H1 (cell line): Measurements from ENCODE around the gene SYTL2. TPM values are rescaled to one million over a fixed set of nuclear protein-coding genes. Genes with fewer than 3 reads are reported as not detected.

Experiments
- CTCF ChIA-PET: fragments of 300-600 bp; sonication (Branson Sonifier 250); formaldehyde crosslinking; loops from one replicate; lab custom pipeline; 2021; ENCODE audit not compliant: partially characterized antibody; lab: Charles Lee
- POLR2A ChIA-PET: fragments of 300-600 bp; sonication (Branson Sonifier 250); formaldehyde crosslinking; loops from one replicate; lab custom pipeline; 2021; ENCODE audit warnings: inconsistent platforms; ENCODE audit not compliant: partially characterized antibody; lab: Charles Lee
- DNase-seq, 2 experiments: peaks; one replicate each; pipeline versions ENCODE4 v3.0.0 to v3.0.0-alpha.2; 2010 to 2022; ENCODE audit warnings: low spot score in 2 of 2, low read depth in 1 of 2, mixed read lengths in 1 of 2
- FAIRE-seq: peaks from 2 replicates; lab custom pipeline; 2011; peaks lifted over from hg19 to GRCh38; lab: Jason Lieb, UNC
- H2AFZ ChIP-seq: 2 replicates; pipeline ENCODE4 v1.8.1; 2012; ENCODE audit warnings: low read length, inconsistent platforms
- H2AK5ac ChIP-seq: 2 replicates; pipeline ENCODE4 v1.6.1; 2013; ENCODE audit warnings: low read depth, low read length
- H2BK120ac ChIP-seq: replicated peaks from 2 replicates; pipeline ENCODE3; 2013; ENCODE audit warnings: low read depth, low read length, inconsistent platforms
- H2BK12ac ChIP-seq: 2 replicates; pipeline ENCODE4 v1.6.1; 2013; ENCODE audit warnings: low read depth, low read length
- H2BK15ac ChIP-seq: 2 replicates; pipeline ENCODE4 v1.6.1; 2013; ENCODE audit warnings: low read length
- H2BK20ac ChIP-seq: 2 replicates; pipeline ENCODE4 v1.6.1; 2013; ENCODE audit warnings: low read length
- H2BK5ac ChIP-seq: 2 replicates; pipeline ENCODE4 v1.6.1; 2013; ENCODE audit warnings: low read depth, low read length
- H3K14ac ChIP-seq: 2 replicates; pipeline ENCODE4 v1.6.1; 2013; ENCODE audit warnings: inconsistent platforms; ENCODE audit not compliant: insufficient read length
- H3K18ac ChIP-seq: 2 replicates; pipeline ENCODE4 v1.6.1; 2013; ENCODE audit warnings: low read length; ENCODE audit errors: extremely low read depth
- H3K23ac ChIP-seq: 2 replicates; pipeline ENCODE4 v1.6.1; 2013; ENCODE audit warnings: inconsistent platforms; ENCODE audit not compliant: insufficient read length
- H3K23me2 ChIP-seq: 2 replicates; pipeline ENCODE4 v1.6.1; 2013; ENCODE audit warnings: low read depth, low read length
- H3K27ac ChIP-seq: 2 replicates; pipeline ENCODE4 v1.6.1; 2011; ENCODE audit warnings: low read depth, low read length, inconsistent platforms
- H3K27me3 ChIP-seq, 4 experiments: replicated peaks in 1 of 4; 1 replicate in 1 of 4; 2 replicates in 3 of 4; pipeline versions ENCODE4 v1.6.1 to v1.8.1; 2011 to 2013; ENCODE audit warnings: low read length in 3 of 4, mild to moderate bottlenecking in 3 of 4, inconsistent platforms in 2 of 4, mixed read lengths in 2 of 4, moderate library complexity in 1 of 4; ENCODE audit not compliant: control insufficient read depth in 3 of 4, insufficient read depth in 3 of 4; ENCODE audit errors: extremely low read depth in 1 of 4
- H3K36me3 ChIP-seq, 4 experiments: 2 replicates each; pipeline versions ENCODE4 v1.6.1 to v1.8.1; 2011 to 2013; ENCODE audit warnings: mild to moderate bottlenecking in 4 of 4, low read length in 3 of 4, moderate library complexity in 2 of 4, control low read depth in 1 of 4, inconsistent platforms in 1 of 4; ENCODE audit not compliant: insufficient read depth in 4 of 4, control insufficient read depth in 2 of 4
- H3K4ac ChIP-seq: replicated peaks from 2 replicates; pipeline ENCODE3; 2013; ENCODE audit warnings: low read length, low read depth, mixed read lengths, inconsistent platforms; ENCODE audit not compliant: insufficient read length
- H3K4me1 ChIP-seq, 4 experiments: replicated peaks in 1 of 4; 1 replicate in 1 of 4; 2 replicates in 3 of 4; pipeline versions ENCODE4 v1.6.1 to v1.8.1; 2011 to 2013; ENCODE audit warnings: low read length in 3 of 4, inconsistent platforms in 2 of 4, mixed read lengths in 1 of 4; ENCODE audit not compliant: insufficient read depth in 4 of 4, control insufficient read depth in 3 of 4
- H3K4me2 ChIP-seq, 2 experiments: 2 replicates each; pipeline versions ENCODE4 v1.6.1 to v1.8.1; 2011 to 2013; ENCODE audit warnings: low read depth in 2 of 2, low read length in 2 of 2, control low read depth in 1 of 2, inconsistent platforms in 1 of 2, mild to moderate bottlenecking in 1 of 2; ENCODE audit not compliant: insufficient read depth in 1 of 2
- H3K4me3 ChIP-seq, 4 experiments: fragments of 200-600, 300-600 bp in 1 of 4; sonication (generic), shearing (Covaris generic), sonication (Bioruptor Twin) in 1 of 4; 2 replicates each; pipeline versions ENCODE4 v1.5.1 to v1.8.1; 2011 to 2016; ENCODE audit warnings: low read length in 4 of 4, low read depth in 3 of 4, control low read depth in 2 of 4, inconsistent platforms in 2 of 4, mild to moderate bottlenecking in 2 of 4, mixed read lengths in 1 of 4, moderate library complexity in 1 of 4; ENCODE audit not compliant: insufficient read depth in 2 of 4; ENCODE audit errors: extremely low read depth in 1 of 4
- H3K56ac ChIP-seq: replicated peaks from 2 replicates; pipeline ENCODE3; 2013; ENCODE audit warnings: low read depth, mild to moderate bottlenecking, mixed read lengths, low read length, inconsistent platforms; ENCODE audit not compliant: insufficient read length
- H3K79me1 ChIP-seq: 2 replicates; pipeline ENCODE4 v1.6.1; 2013; ENCODE audit warnings: low read depth, low read length, control low read depth
- H3K79me2 ChIP-seq, 2 experiments: 2 replicates each; pipeline versions ENCODE4 v1.6.1 to v1.8.1; 2012 to 2013; ENCODE audit warnings: low read length in 2 of 2, mild to moderate bottlenecking in 2 of 2, inconsistent platforms in 1 of 2; ENCODE audit not compliant: insufficient read depth in 2 of 2, control insufficient read depth in 1 of 2
- H3K9ac ChIP-seq, 4 experiments: replicated peaks in 1 of 4; 1 replicate in 1 of 4; 2 replicates in 3 of 4; pipeline versions ENCODE4 v1.6.1 to v1.8.1; 2011 to 2013; ENCODE audit warnings: low read depth in 3 of 4, low read length in 3 of 4, control low read depth in 2 of 4, mild to moderate bottlenecking in 2 of 4, moderate library complexity in 2 of 4, inconsistent platforms in 1 of 4; ENCODE audit errors: extremely low read depth in 1 of 4
- H3K9me3 ChIP-seq, 2 experiments: 2 replicates each; pipeline versions ENCODE4 v1.6.1 to v1.8.1; 2012 to 2013; ENCODE audit warnings: mild to moderate bottlenecking in 2 of 2, moderate library complexity in 2 of 2, control low read depth in 1 of 2, inconsistent platforms in 1 of 2, low read depth in 1 of 2, low read length in 1 of 2, mixed read lengths in 1 of 2; ENCODE audit not compliant: insufficient read depth in 2 of 2
- H4K20me1 ChIP-seq, 2 experiments: replicated peaks in 1 of 2; 2 replicates each; pipeline versions ENCODE3 to v1.8.1; 2011 to 2013; ENCODE audit warnings: inconsistent platforms in 2 of 2, low read length in 2 of 2, mild to moderate bottlenecking in 1 of 2; ENCODE audit not compliant: insufficient read depth in 2 of 2, control insufficient read depth in 1 of 2
- H4K5ac ChIP-seq: 2 replicates; pipeline ENCODE4 v1.6.1; 2013; ENCODE audit warnings: low read length, low read depth, mixed read lengths, inconsistent platforms; ENCODE audit not compliant: insufficient read length
- H4K8ac ChIP-seq: 2 replicates; pipeline ENCODE4 v1.8.0; 2013; ENCODE audit warnings: mild to moderate bottlenecking, moderate library complexity, low read length, inconsistent platforms; ENCODE audit not compliant: insufficient read depth; ENCODE audit errors: extremely low read depth
- H4K91ac ChIP-seq: replicated peaks from 2 replicates; pipeline ENCODE3; 2013; ENCODE audit warnings: low read length, mixed read lengths, inconsistent platforms; ENCODE audit not compliant: insufficient read length
- CEBPB ChIP-seq: IDR thresholded peaks from 2 replicates; pipeline ENCODE4 v1.6.1; 2012; ENCODE audit warnings: low read depth, low read length
- EP300 ChIP-seq, 2 experiments: IDR thresholded peaks; 1 replicate in 1 of 2; 2 replicates in 1 of 2; pipeline ENCODE4 v1.6.1; 2011 to 2012; ENCODE audit warnings: low read depth in 2 of 2, low read length in 2 of 2, mild to moderate bottlenecking in 2 of 2, borderline replicate concordance in 1 of 2, inconsistent platforms in 1 of 2, moderate library complexity in 1 of 2
- NANOG ChIP-seq: IDR thresholded peaks from 2 replicates; pipeline ENCODE4 v1.6.1; 2011; ENCODE audit warnings: low read length, low read depth, mild to moderate bottlenecking, inconsistent platforms; ENCODE audit not compliant: insufficient read depth, poor library complexity, severe bottlenecking
- RAD21 ChIP-seq, 2 experiments: IDR thresholded peaks in 1 of 2; conservative IDR thresholded peaks in 1 of 2; 2 replicates each; pipeline ENCODE4 v1.6.1; 2011; ENCODE audit warnings: low read depth in 2 of 2, low read length in 2 of 2, improper control_type of control experiment in 1 of 2, inconsistent platforms in 1 of 2, mild to moderate bottlenecking in 1 of 2, moderate library complexity in 1 of 2
- SUZ12 ChIP-seq: fragments of 200-600 bp; sonication (generic); IDR thresholded peaks from 2 replicates; pipeline ENCODE4 v1.6.1; 2012; ENCODE audit warnings: mild to moderate bottlenecking, inconsistent platforms, low read length, moderate library complexity, mixed read lengths
- TAF1 ChIP-seq: IDR thresholded peaks from 2 replicates; pipeline ENCODE4 v1.6.1; 2011; ENCODE audit warnings: mild to moderate bottlenecking, low read depth, low read length
- YY1 ChIP-seq: IDR thresholded peaks from 2 replicates; pipeline ENCODE4 v1.6.1; 2011; ENCODE audit warnings: low read depth, mild to moderate bottlenecking, low read length
- WGBS, 2 experiments: shearing (Covaris generic) in 1 of 2; methylation state at CpG; one replicate each; pipeline versions ENCODE4 v1.1.6 to v1.1.7; 2013 to 2015; ENCODE audit warnings: low lambda C conversion rate in 2 of 2, mixed read lengths in 2 of 2, inconsistent platforms in 1 of 2, low coverage in 1 of 2, missing lambda C conversion rate in 1 of 2; ENCODE audit not compliant: insufficient replicate concordance in 2 of 2, insufficient coverage in 1 of 2, insufficient read length in 1 of 2; ENCODE audit errors: extremely low coverage in 1 of 2, missing lambda C conversion rate in 1 of 2; 5-methylcytosine and 5-hydroxymethylcytosine counted together
- polyA plus RNA-seq, 7 experiments: library from polyadenylated mRNA; depleted of rRNA in 3 of 7; stranded (reverse) in 5 of 7; unstranded in 2 of 7; fragments of >200 nt in 5 of 7; fragments of 200-250 nt in 2 of 7; gene quantifications; 1 replicate in 5 of 7; 2 replicates in 1 of 7; 4 replicates in 1 of 7; pipeline versions ENCODE4 v1.2.1 to v1.2.3, GENCODE V29; 2011 to 2013; ENCODE audit warnings: missing spikeins in 2 of 7, mixed read lengths in 2 of 7
- total RNA-seq: library from RNA; stranded (reverse); fragmentation: NEBNext Ultra II Directional; extraction: Animal tissue kit (Norgen Biotek cat#: 25700); gene quantifications from 2 replicates; pipeline ENCODE4 v1.2.1, GENCODE V29; 2021
- TF ChIP-seq, protein P1 (sequence below), 3 experiments: IDR thresholded peaks; 1 replicate in 2 of 3; 2 replicates in 1 of 3; pipeline versions ENCODE4 v1.5.1 to v1.6.1; 2011; ENCODE audit warnings: low read length in 3 of 3, mild to moderate bottlenecking in 3 of 3, inconsistent platforms in 2 of 3, low read depth in 1 of 3, moderate library complexity in 1 of 3; ENCODE audit not compliant: insufficient read depth in 1 of 3; ENCODE audit errors: control extremely low read depth in 1 of 3
- TF ChIP-seq, protein P2 (sequence below): IDR thresholded peaks from 2 replicates; pipeline ENCODE4 v1.6.1; 2012; ENCODE audit warnings: low read length, inconsistent platforms

The SYTL2 gene
- total and polyA plus RNA-seq, 2 of the 8 experiments (the other 6 are each of a cell fraction or from before 2014, with no cell fraction given): 1.3 to 9.1 TPM

DNA sequence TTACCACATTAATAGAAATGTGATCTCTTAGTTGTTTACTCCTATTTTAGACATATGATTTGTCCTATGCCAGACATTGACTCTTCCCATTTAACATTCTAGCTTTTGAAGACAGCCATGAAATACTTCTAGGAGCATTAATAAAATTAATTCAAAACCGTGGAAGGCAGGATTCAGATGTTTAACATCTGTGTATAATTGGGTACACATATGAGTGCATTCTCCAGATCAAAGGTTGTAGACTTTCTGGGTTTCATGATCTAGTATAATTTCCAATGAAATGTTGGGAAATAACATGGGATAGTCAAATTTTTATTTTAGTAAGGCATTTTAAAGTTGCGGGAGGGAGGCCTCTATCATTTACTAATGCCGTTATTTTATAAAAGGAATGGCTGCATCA lies 89.8 kb downstream of the SYTL2 start:
- Histone ChIP-seq H4K20me1 (no peaks in the 10 kb centered on the region), H2AFZ (no peak overlapping the region), H3K56ac (no peak overlapping the region), H3K27me3 (no peaks in the 10 kb centered on the region), H3K79me2 (no peaks in the 10 kb centered on the region), H4K5ac (no peak overlapping the region), H3K4me1 (peaks cover 0 to 15% (median 5%) of the 10 kb centered on the region in 4 experiments; a peak in 6 of 7 replicates), H3K23me2 (no peaks in the 10 kb centered on the region; the same call in 1 of the 2 replicates), H3K4me3 (no peak overlapping the region), H4K8ac (no peak overlapping the region), H3K79me1 (no peaks in the 10 kb centered on the region), H2AK5ac (no peak overlapping the region), H3K9me3 (no peaks in the 10 kb centered on the region), H2BK15ac (no peak overlapping the region), H3K27ac (no peak overlapping the region), H3K18ac (no peak overlapping the region), H3K4me2 (no peak overlapping the region), H3K9ac (no peak overlapping the region), H2BK120ac (no peak overlapping the region), H4K91ac (no peak overlapping the region), H3K14ac (no peak overlapping the region), H3K36me3 (no peaks in the 10 kb centered on the region), H3K23ac (no peak overlapping the region), H3K4ac (no peak overlapping the region), H2BK12ac (no peak overlapping the region), H2BK20ac (no peak overlapping the region), H2BK5ac (no peak overlapping the region)
- DNase-seq (no peak), FAIRE-seq (no peak)
- POLR2A ChIA-PET: no interaction called here
- CTCF ChIA-PET: interaction anchor here (1.5 kb wide), 1 partner anchor 89 kb away, joined by 3 read pairs; no protein-coding TSS in a partner anchor
- WGBS, 2 experiments: 95% methylated on average over 3 of the region's 3 CpGs; no CpG with 5 or more reads in 1 of the 2 experiments
- TF ChIP-seq SUZ12 (no peak), EP300 (IDR thresholded peaks at IDR 0.05; ENCODE audit: borderline replicate concordance in 1 of 2, low read depth in 2 of 2, low read length in 2 of 2) (no peak), CEBPB (no peak), RAD21 (IDR thresholded peaks at IDR 0.05 in 1 of 2, conservative IDR thresholded peaks at IDR 0.05 in 1 of 2; ENCODE audit: low read depth in 2 of 2, low read length in 2 of 2) (no peak), YY1 (no peak), NANOG (no peak), TAF1 (no peak)
- TF ChIP-seq, protein P1, sequence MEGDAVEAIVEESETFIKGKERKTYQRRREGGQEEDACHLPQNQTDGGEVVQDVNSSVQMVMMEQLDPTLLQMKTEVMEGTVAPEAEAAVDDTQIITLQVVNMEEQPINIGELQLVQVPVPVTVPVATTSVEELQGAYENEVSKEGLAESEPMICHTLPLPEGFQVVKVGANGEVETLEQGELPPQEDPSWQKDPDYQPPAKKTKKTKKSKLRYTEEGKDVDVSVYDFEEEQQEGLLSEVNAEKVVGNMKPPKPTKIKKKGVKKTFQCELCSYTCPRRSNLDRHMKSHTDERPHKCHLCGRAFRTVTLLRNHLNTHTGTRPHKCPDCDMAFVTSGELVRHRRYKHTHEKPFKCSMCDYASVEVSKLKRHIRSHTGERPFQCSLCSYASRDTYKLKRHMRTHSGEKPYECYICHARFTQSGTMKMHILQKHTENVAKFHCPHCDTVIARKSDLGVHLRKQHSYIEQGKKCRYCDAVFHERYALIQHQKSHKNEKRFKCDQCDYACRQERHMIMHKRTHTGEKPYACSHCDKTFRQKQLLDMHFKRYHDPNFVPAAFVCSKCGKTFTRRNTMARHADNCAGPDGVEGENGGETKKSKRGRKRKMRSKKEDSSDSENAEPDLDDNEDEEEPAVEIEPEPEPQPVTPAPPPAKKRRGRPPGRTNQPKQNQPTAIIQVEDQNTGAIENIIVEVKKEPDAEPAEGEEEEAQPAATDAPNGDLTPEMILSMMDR (IDR thresholded peaks at IDR 0.05; ENCODE audit: control extremely low read depth in 1 of 3, insufficient read depth in 1 of 3, low read depth in 1 of 3, low read length in 3 of 3): no peak
- TF ChIP-seq, protein P2, sequence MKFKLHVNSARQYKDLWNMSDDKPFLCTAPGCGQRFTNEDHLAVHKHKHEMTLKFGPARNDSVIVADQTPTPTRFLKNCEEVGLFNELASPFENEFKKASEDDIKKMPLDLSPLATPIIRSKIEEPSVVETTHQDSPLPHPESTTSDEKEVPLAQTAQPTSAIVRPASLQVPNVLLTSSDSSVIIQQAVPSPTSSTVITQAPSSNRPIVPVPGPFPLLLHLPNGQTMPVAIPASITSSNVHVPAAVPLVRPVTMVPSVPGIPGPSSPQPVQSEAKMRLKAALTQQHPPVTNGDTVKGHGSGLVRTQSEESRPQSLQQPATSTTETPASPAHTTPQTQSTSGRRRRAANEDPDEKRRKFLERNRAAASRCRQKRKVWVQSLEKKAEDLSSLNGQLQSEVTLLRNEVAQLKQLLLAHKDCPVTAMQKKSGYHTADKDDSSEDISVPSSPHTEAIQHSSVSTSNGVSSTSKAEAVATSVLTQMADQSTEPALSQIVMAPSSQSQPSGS: no peak
